ENCODE results near the gene NEDD4L.

NEDD4L gene

GRCh38 chr18:58369616-58370015 is 325.6 kb downstream of the NEDD4L start:
- ChIA-PET POLR2A (interaction anchor here (0.5 kb wide), 1 partner anchor 22 kb away, joined by 3 read pairs; no protein-coding TSS in a partner anchor), CTCF (no interaction called here)
- TF ChIP-seq, protein P1, sequence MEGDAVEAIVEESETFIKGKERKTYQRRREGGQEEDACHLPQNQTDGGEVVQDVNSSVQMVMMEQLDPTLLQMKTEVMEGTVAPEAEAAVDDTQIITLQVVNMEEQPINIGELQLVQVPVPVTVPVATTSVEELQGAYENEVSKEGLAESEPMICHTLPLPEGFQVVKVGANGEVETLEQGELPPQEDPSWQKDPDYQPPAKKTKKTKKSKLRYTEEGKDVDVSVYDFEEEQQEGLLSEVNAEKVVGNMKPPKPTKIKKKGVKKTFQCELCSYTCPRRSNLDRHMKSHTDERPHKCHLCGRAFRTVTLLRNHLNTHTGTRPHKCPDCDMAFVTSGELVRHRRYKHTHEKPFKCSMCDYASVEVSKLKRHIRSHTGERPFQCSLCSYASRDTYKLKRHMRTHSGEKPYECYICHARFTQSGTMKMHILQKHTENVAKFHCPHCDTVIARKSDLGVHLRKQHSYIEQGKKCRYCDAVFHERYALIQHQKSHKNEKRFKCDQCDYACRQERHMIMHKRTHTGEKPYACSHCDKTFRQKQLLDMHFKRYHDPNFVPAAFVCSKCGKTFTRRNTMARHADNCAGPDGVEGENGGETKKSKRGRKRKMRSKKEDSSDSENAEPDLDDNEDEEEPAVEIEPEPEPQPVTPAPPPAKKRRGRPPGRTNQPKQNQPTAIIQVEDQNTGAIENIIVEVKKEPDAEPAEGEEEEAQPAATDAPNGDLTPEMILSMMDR (IDR thresholded peaks at IDR 0.05; ENCODE audit: insufficient read depth, low read length, missing control alignments): no peak
- no peak overlapping the region for H3K4me3 ChIP-seq (ENCODE audit: low read depth, low read length)
- no peak for DNase-seq (ENCODE audit: low read depth, low spot score)

GRCh38 chr18:58370038-58370580 is 326.1 kb downstream of the NEDD4L start:
- ChIA-PET POLR2A (no interaction called here), CTCF (no interaction called here)
- TF ChIP-seq, protein P1 (IDR thresholded peaks at IDR 0.05; ENCODE audit: insufficient read depth, low read length, missing control alignments): no peak
- no peak overlapping the region for H3K4me3 ChIP-seq (ENCODE audit: low read depth, low read length)
- no peak for DNase-seq (ENCODE audit: low read depth, low spot score)

GRCh38 chr18:58370612-58371011 is 326.6 kb downstream of the NEDD4L start:
- no peak for DNase-seq (ENCODE audit: low read depth, low spot score)
- no peak overlapping the region for H3K4me3 ChIP-seq (ENCODE audit: low read depth, low read length)
- TF ChIP-seq, protein P1 (IDR thresholded peaks at IDR 0.05; ENCODE audit: insufficient read depth, low read length, missing control alignments): no peak
- ChIA-PET CTCF (no interaction called here), POLR2A (no interaction called here)

- TF ChIP-seq, protein P1 (IDR thresholded peaks at IDR 0.05; ENCODE audit: insufficient read depth, low read length, missing control alignments): no peak
- ChIA-PET POLR2A (no interaction called here), CTCF (no interaction called here)
- no peak for DNase-seq (ENCODE audit: low read depth, low spot score)
- H3K4me3 ChIP-seq (ENCODE audit: low read depth, low read length): no peak overlapping the region
Observed at GRCh38 chr18:58373481-58373880, 329.5 kb downstream of the NEDD4L start.

DNA sequence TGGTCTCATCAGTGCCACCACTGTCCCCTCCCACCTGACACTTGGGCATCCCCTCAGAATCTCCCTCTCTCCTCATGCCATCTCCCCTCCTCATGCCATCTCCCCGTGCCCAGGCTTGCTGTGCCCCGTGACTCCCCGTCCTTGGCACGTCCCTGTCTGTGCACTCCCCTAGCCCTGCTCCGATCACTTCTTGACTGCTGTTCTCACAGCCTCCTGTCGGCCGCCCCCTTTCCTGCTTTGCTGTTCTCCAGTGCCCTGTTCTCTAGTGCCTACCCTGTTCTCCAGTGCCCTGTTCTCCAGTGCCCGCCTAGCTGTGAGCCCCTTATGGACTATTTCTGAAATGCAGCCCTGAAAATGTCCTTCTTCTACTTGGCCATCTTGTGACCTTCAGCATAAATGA is 331.0 kb downstream of the NEDD4L start:
- POLR2A ChIA-PET: no interaction called here
- TF ChIP-seq, protein P1 (IDR thresholded peaks at IDR 0.05; ENCODE audit: insufficient read depth, low read length, missing control alignments): no peak
- CTCF ChIA-PET: no interaction called here
- no peak for DNase-seq (ENCODE audit: low read depth, low spot score)
- H3K4me3 ChIP-seq (ENCODE audit: low read depth, low read length): no peak overlapping the region

- ChIA-PET CTCF (no interaction called here), POLR2A (no interaction called here)
- no peak overlapping the region for H3K4me3 ChIP-seq (ENCODE audit: low read depth, low read length)
- DNase-seq (ENCODE audit: low read depth, low spot score): no peak
- TF ChIP-seq, protein P1 (IDR thresholded peaks at IDR 0.05; ENCODE audit: insufficient read depth, low read length, missing control alignments): no peak
Observed at GRCh38 chr18:58378411-58379379, 334.7 kb downstream of the NEDD4L start.

Data from AG04449 (cell line).